T-helper 2 cell treated with Interferon-gamma antibody and Interleukin-4, amounts not matched to agents 5 μg/mL and 100 μg/mL, for 36 hours (primary cell): Measurements from ENCODE around the gene SETBP1.

Source experiments
- DNase-seq: peaks from one replicate; pipeline ENCODE4 v3.0.0; 2021; ENCODE audit warnings: low spot score
- H3K27ac Mint-ChIP-seq: one replicate; pipeline ENCODE4 v1.8.0; 2021; ENCODE audit warnings: mild to moderate bottlenecking, mixed read lengths
- H3K27me3 Mint-ChIP-seq: one replicate; pipeline ENCODE4 v1.8.0; 2021; ENCODE audit warnings: low read depth, mixed read lengths
- H3K36me3 Mint-ChIP-seq: one replicate; pipeline ENCODE4 v1.8.0; 2021; ENCODE audit warnings: low read depth, mixed read lengths
- H3K4me1 Mint-ChIP-seq: one replicate; pipeline ENCODE4 v1.8.0; 2021; ENCODE audit warnings: low read depth, mixed read lengths
- H3K4me3 Mint-ChIP-seq: one replicate; pipeline ENCODE4 v1.8.0; 2022; ENCODE audit warnings: mild to moderate bottlenecking, moderate library complexity, mixed read lengths
- H3K9me3 Mint-ChIP-seq: one replicate; pipeline ENCODE4 v1.8.0; 2021; ENCODE audit warnings: mixed read lengths

The SETBP1 gene

DNA sequence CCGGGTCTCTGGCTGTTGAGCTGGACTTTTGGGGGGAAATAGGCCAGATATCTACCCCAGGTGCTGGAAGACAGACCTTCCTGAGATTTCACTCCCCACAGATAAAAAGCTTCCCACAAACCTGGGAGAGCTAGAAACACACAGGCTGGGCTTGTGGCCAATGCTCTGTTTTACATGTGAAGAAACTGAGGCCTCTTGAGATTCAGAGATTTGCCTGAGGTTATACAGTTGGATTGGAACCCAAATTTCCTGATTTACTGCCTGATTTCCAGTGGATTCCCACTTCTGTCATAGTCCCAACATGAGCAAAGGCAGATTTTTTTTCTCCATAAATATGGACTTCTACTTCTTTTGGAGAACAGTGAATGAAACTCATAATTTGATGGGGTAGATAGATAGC is 360.2 kb downstream of the SETBP1 start:
- no peaks in the 10 kb centered on the region for H3K9me3 Mint-ChIP-seq
- no peak overlapping the region for H3K4me3 Mint-ChIP-seq
- H3K27me3 Mint-ChIP-seq, result no peaks in the 10 kb centered on the region
- peaks cover 2% of the 10 kb centered on the region for H3K4me1 Mint-ChIP-seq
- no peak overlapping the region for H3K27ac Mint-ChIP-seq
- no peaks in the 10 kb centered on the region for H3K36me3 Mint-ChIP-seq
- DNase-seq, result no peak

DNA sequence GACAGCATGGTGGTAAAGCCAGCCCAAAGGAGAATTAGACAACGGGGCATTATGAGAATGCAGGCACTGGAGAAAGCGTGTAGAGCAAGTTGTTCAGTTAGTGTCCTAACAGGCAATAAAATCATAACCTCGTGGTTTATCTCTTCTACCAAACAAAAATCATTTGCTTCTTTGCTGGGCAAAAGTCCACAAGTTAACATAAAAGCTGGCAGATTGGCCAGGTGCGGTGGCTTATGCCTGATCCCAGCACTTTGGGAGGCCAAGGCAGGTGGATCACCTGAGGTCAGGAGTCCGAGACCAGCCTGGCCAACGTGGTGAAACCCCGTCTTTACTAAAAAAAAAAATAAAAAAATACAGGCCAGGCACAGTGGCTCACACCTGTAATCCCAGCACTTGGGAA is 364.1 kb downstream of the SETBP1 start:
- H3K27ac Mint-ChIP-seq, result no peak overlapping the region
- H3K36me3 Mint-ChIP-seq, result no peaks in the 10 kb centered on the region
- peaks cover 2% of the 10 kb centered on the region for H3K4me1 Mint-ChIP-seq
- H3K27me3 Mint-ChIP-seq, result no peaks in the 10 kb centered on the region
- no peak for DNase-seq
- no peak overlapping the region for H3K4me3 Mint-ChIP-seq
- H3K9me3 Mint-ChIP-seq, result no peaks in the 10 kb centered on the region

DNA sequence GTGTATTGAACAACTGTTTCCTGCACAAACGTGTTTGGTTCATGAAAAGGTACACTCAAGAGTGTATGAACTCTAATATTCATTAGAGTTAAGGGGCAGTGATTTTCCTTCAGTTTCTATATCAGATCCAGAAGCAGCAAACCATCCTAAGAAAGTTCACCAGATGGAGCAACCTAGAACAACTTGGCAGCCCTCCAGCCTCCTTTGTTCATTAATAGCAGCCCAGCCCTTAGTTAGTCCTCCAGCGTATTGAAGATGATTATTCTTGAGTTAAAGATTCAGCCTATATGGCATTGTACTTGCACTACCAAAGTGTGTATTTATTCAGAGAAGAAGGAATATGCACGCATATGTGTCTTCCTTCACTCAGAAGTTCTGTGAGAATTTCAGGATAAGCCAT is 365.5 kb downstream of the SETBP1 start:
- H3K36me3 Mint-ChIP-seq, result no peaks in the 10 kb centered on the region
- H3K27ac Mint-ChIP-seq, result no peak overlapping the region
- no peak overlapping the region for H3K4me3 Mint-ChIP-seq
- no peak for DNase-seq
- peaks cover 1% of the 10 kb centered on the region for H3K27me3 Mint-ChIP-seq
- H3K9me3 Mint-ChIP-seq, result no peaks in the 10 kb centered on the region
- H3K4me1 Mint-ChIP-seq, result peaks cover 2% of the 10 kb centered on the region

DNA sequence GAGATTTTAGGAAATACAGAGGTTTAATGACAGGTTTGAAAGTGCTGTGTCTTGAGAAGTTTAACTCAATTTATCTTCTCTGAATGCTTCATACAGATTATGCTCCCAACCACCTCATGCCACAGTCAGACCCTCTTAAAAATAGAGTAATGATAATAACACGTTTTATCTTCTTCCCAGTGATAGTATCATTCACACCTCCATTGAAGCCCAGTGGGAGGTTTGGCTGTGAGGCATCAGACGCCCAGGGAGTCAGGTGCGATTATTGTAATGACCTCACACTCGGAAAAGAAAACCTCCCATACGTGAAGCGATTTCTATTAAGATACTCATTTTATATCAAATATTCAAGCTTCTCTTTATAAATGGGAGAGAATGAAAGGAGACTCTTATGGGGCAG is 366.3 kb downstream of the SETBP1 start:
- Mint-ChIP-seq H3K27ac (no peak overlapping the region), H3K36me3 (no peaks in the 10 kb centered on the region), H3K4me1 (peaks cover 2% of the 10 kb centered on the region), H3K27me3 (peaks cover 1% of the 10 kb centered on the region), H3K4me3 (no peak overlapping the region), H3K9me3 (no peaks in the 10 kb centered on the region)
- DNase-seq, result no peak

DNA sequence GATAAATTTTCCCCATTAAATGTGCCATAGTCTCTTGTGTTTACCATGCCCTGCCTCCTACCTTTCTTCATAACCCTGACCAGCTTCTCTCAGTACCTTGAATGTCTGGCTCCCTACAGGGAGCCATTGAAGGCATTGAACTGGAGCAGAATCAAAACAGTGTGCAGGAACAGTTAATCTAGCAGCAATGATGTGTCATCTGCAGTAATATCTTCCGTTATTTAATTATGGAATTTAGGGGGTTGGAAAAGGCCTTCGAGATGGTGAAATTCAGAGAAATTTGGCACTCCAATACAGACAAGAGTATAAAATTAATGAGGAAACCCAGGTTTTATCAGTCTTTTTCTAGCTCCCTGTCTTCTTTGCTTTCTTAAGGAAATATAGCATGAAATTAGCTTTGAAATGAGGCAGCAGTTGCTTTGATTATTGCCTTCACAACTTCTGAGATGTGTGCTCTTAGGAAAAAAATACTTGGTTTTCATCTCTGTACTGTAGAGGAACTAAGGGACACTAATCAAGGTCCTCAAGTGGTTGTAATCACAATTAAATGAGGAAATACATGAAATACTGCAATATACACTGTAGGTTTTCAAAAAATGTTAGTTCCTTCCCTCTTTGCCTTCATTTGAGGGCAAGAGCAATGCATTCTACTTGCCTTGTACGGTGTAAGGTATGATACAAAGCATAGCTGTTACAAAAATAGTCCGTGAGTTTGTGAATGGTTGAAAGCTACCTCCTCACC is 369.1 kb downstream of the SETBP1 start:
- Mint-ChIP-seq H3K4me1 (peaks cover 2% of the 10 kb centered on the region), H3K27me3 (peaks cover 1% of the 10 kb centered on the region), H3K4me3 (no peak overlapping the region), H3K36me3 (no peaks in the 10 kb centered on the region), H3K27ac (no peak overlapping the region), H3K9me3 (no peaks in the 10 kb centered on the region)
- DNase-seq, result no peak

DNA sequence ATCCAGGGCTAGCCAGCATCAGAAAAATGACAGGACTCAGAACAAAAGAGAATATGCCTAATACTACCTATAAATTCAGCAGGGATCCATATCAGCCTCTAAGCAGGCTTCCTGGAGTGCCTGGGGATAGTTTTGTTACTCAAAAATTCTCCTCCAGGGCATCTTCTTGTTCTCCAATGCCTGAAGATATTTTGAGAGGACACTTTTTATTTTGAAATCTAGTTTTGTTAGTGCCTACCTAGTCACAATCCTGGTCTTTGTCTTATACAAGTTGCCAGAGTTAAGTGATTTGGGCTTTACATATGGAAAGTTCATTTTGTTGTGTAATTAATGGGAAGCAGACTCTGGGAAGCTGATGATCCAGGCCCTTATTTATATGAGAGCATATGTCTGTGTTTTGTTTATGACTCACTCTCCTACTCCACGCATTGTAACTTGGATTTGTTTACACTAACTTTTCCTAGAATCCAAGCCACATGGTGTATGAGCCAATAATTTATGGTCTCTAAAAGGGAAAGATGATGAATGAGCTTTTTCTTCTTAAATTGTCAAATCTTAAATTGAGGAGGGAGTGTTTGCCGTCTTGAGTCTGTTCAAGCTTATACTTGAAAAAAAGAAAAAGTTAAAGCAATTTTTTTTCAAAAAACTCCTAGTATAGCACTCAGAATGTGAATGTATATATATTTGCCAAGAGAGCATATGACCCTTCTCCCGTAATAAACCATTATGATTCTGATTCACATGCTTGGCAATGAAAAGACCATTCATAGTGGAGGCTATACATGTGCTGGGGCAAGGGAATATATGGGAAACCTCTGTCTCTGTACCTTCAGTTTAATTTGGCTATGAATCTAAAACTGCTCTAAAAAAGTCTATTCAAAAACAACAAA is 370.3 kb downstream of the SETBP1 start:
- no peak overlapping the region for H3K4me3 Mint-ChIP-seq
- no peak overlapping the region for H3K27ac Mint-ChIP-seq
- no peaks in the 10 kb centered on the region for H3K9me3 Mint-ChIP-seq
- DNase-seq, result no peak
- peaks cover 1% of the 10 kb centered on the region for H3K27me3 Mint-ChIP-seq
- H3K4me1 Mint-ChIP-seq, result no peaks in the 10 kb centered on the region
- H3K36me3 Mint-ChIP-seq, result no peaks in the 10 kb centered on the region

DNA sequence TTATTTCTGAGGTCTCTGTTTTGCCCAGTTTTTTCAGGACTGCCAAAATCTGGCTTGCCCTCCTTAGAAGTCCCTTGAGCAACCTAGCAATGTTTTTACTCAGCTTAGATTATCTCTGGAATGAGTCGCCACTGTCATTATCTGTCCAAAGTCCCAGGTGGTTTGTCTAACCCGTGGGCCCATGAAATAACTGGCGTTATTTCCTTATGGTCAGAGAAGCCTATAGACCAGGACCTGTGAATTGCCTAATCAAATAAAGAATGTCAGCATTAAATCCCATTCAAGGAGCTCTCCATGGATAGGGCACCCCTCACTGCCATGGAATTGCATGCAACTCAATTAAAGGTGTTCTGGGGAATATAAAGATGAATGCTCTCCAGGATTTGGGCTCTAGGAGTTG is 373.9 kb downstream of the SETBP1 start:
- H3K27me3 Mint-ChIP-seq, result peaks cover 1% of the 10 kb centered on the region
- no peaks in the 10 kb centered on the region for H3K36me3 Mint-ChIP-seq
- no peak for DNase-seq
- H3K4me1 Mint-ChIP-seq, result no peaks in the 10 kb centered on the region
- no peak overlapping the region for H3K27ac Mint-ChIP-seq
- no peak overlapping the region for H3K4me3 Mint-ChIP-seq
- H3K9me3 Mint-ChIP-seq, result no peaks in the 10 kb centered on the region

DNA sequence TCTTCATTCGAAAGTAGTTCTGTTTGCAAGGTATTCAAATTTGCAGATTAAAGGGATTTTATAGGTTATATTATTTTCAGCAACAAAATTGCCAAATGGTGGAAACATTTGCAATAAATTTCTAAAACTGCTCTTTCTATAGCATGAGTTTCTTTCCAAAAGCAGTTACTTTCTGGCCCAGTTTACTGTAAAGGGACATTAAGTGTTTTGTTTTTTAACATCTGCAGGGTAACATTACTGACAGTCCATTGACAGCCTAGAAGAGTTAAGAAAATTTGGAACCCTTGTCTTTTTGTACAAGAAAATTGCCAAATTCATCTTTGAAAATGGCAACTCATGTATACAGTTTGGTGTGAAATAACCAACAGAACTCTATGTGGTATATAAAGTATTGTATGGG is 375.1 kb downstream of the SETBP1 start:
- no peaks in the 10 kb centered on the region for H3K9me3 Mint-ChIP-seq
- H3K4me1 Mint-ChIP-seq, result no peaks in the 10 kb centered on the region
- DNase-seq, result no peak
- H3K27me3 Mint-ChIP-seq, result peaks cover 1% of the 10 kb centered on the region
- no peaks in the 10 kb centered on the region for H3K36me3 Mint-ChIP-seq
- no peak overlapping the region for H3K27ac Mint-ChIP-seq
- H3K4me3 Mint-ChIP-seq, result no peak overlapping the region

DNA sequence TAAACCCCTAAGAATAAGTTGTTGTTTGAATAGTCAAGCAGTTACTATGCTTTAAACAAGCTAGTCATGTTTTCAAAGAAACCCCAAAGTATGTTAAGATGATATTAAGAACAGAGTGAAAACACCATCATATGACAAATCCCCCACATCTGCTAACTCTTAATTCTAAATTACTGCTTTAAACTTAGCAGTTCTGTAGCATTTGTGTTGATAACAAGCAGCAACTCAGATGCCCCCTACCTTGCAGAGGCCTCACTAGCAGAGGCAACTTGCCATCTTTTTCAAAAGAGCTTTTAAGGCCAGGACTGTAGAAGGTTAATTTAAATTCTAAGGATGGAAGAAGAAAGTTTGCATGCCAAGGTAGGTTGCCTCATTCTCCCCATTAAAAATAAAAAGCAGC is 376.2 kb downstream of the SETBP1 start:
- Mint-ChIP-seq H3K36me3 (no peaks in the 10 kb centered on the region), H3K27ac (no peak overlapping the region), H3K4me1 (no peaks in the 10 kb centered on the region), H3K9me3 (no peaks in the 10 kb centered on the region), H3K27me3 (no peaks in the 10 kb centered on the region), H3K4me3 (no peak overlapping the region)
- no peak for DNase-seq

DNA sequence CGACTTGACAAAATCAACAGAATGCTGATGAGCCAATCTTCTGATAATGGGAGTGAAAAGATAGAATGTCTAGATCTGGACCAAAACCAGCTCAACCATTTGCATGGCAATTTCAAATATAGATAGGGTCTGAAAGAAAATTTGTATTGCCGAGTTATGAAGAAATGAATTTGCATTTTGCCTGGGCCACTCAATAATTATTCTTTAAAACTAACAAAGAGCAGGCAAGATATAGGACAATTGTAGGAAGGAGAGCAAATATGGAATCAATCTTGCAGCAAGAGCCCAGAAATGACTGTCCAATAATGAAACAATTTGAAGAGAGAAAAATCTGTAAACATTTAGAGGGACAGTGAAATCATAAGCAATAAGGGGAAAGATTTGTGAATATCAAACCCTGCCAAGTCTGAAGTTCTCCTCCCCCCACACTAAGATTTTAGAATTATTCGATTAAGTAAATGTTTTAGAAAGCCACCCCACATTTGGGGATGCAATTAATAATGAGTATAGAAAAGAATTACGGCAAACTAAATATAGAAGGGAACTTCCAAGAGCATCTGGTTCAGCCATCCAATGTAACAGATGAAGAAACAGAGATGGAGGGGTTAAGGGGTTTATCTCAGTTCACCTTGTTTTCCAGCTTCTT is 377.4 kb downstream of the SETBP1 start:
- no peak for DNase-seq
- Mint-ChIP-seq H3K36me3 (no peaks in the 10 kb centered on the region), H3K4me3 (no peak overlapping the region), H3K9me3 (no peaks in the 10 kb centered on the region), H3K4me1 (no peaks in the 10 kb centered on the region), H3K27me3 (no peaks in the 10 kb centered on the region), H3K27ac (no peak overlapping the region)

DNA sequence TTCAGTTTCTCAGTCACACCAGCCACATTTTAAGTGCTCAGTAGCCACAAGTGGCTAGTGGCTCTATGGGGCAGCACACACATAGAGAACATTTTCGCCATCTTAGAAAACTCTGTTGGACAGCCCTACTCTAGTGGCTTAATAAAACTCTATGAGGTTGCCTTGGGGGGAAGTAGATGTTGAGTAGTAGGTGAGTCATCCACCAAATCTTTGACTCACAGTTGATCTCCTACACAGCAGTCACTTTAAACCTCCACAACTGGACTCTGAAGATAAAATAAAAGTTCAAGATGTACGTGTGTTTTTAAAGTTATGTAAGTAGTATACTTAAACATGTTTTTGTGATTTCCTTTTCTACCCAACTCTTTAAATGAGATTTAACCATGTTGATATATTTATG is 379.0 kb downstream of the SETBP1 start:
- no peak overlapping the region for H3K4me3 Mint-ChIP-seq
- no peaks in the 10 kb centered on the region for H3K27me3 Mint-ChIP-seq
- no peak overlapping the region for H3K27ac Mint-ChIP-seq
- no peaks in the 10 kb centered on the region for H3K36me3 Mint-ChIP-seq
- H3K9me3 Mint-ChIP-seq, result no peaks in the 10 kb centered on the region
- DNase-seq, result no peak
- H3K4me1 Mint-ChIP-seq, result no peaks in the 10 kb centered on the region

DNA sequence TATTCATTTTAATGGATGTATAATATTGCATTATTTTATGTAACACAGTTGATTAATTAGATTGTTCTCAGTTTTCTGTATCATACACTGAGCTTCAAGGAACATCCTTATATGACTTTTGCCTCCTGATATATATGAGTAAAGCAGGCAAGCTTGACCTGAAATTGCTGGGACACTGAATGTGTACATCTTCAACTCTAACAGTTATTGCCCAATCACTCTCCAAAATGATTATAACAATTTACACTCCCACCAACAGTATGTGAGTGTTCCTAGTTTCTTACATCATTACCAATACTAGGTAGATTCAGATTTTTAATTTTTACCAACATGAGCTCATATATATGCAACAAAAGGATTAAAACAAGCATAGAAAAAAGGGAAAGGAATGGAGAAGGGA is 379.4 kb downstream of the SETBP1 start:
- H3K27me3 Mint-ChIP-seq, result no peaks in the 10 kb centered on the region
- H3K4me1 Mint-ChIP-seq, result no peaks in the 10 kb centered on the region
- H3K36me3 Mint-ChIP-seq, result no peaks in the 10 kb centered on the region
- DNase-seq, result no peak
- H3K4me3 Mint-ChIP-seq, result no peak overlapping the region
- no peak overlapping the region for H3K27ac Mint-ChIP-seq
- no peaks in the 10 kb centered on the region for H3K9me3 Mint-ChIP-seq

DNA sequence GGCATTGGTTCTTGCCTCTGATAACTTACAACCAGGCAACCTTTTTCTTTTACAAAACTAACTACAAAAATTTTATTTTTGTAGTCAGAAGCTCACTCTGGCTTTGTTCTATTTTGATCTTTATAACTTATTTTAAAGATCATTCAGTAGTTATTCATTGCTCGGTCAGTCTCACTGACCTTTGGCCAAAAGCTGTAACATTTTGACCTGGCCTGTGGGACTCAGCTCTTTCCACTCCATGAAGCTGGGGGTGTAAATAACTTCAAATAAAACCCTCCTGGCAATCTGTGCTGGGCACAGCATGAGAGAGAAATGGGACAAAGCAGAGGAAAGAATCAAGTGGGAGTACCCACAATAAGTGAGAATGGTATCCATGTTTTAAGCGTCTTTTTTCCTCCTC is 380.7 kb downstream of the SETBP1 start:
- Mint-ChIP-seq H3K36me3 (no peaks in the 10 kb centered on the region), H3K27ac (no peak overlapping the region), H3K9me3 (no peaks in the 10 kb centered on the region), H3K27me3 (no peaks in the 10 kb centered on the region), H3K4me1 (peaks cover 3% of the 10 kb centered on the region), H3K4me3 (no peak overlapping the region)
- no peak for DNase-seq
